ENCODE measurements around the gene ZNF407.

ZNF407 gene

DNA sequence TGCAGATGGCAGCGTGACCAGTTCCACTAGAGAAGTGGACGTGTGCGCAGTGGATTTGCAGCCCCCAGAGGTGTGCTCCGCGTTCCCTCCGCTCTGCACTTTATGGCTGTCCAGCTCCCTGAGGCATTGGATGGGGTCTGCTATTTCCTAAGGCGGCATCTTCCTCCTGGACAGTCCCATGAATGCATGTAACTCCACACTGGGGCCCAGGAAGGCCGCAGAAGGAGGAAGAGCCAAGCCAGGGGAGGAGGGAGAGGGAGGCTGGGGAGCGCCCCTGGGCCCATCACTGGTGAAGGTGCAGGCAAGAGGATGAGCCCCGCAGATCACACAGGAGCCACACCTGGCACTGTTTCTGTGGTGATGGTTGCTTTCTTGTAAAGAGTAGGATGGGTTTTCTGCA lies 512.1 kb downstream of the ZNF407 start:
- no peak for FAIRE-seq

DNA sequence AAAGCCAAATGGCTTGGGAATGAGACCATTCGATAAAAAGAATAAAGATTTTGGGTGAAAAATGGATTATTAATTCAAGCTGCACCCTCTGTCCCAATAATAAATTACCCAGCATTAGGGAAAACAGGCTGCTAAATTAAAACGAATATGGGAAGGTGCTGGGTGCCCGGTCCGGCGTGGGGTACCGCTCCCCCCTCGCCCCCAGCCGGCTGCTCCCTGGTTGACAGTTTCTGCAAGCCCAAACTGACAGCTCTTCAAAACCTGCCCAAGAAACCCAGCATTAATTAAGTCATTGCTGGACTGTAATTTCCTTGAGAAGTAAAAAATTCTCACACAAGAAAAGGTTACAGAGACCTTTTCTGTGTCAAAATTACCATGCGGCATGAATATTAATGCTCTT lies 512.6 kb downstream of the ZNF407 start:
- no peak for FAIRE-seq

DNA sequence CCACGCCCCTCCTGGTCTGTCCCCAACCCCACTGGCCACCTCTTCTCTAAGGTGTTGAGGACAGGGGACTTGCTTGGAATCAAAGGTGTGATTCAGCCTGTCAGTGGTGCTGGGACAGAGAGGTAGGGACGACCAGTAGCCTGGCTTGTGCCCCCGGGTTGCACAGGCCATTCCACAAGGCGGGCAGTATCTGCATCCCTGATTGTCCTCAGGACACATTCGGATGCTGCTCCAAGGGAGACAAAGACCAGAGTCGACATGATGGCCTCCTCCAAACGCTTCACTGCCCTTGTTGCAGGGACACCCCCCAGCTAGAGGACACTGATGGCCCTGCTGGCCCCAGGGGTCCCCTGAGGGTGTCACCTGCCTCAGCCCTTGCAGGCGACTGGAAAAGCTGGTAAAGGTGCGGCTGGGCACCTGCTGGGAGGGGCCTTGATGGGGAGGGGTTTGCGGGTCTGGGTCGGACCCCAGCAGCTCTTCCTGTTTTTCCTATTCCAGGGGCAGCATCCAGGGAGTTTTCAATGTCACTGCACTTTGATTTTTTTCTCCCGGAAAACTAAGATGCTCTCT lies 513.3 kb downstream of the ZNF407 start:
- FAIRE-seq = no peak

DNA sequence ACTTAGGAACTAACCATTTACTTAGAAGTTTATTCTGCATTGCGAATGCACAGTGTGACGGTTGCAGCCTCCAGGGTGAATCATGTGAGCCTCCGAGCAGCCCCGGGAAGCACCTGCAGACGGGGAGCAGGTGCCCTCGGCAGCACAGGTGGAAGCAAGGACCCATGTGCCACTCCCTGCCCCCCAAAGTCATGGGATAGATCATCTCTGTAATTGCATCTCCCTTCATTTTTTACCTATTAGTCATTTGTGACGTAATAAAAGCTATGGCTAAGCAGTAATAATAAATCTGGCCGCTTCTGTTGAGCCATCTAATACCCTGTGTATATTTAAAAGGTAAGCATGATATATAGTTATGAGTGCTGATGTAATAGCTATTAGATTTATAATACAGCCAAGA lies 514.1 kb downstream of the ZNF407 start:
- FAIRE-seq = no peak

DNA sequence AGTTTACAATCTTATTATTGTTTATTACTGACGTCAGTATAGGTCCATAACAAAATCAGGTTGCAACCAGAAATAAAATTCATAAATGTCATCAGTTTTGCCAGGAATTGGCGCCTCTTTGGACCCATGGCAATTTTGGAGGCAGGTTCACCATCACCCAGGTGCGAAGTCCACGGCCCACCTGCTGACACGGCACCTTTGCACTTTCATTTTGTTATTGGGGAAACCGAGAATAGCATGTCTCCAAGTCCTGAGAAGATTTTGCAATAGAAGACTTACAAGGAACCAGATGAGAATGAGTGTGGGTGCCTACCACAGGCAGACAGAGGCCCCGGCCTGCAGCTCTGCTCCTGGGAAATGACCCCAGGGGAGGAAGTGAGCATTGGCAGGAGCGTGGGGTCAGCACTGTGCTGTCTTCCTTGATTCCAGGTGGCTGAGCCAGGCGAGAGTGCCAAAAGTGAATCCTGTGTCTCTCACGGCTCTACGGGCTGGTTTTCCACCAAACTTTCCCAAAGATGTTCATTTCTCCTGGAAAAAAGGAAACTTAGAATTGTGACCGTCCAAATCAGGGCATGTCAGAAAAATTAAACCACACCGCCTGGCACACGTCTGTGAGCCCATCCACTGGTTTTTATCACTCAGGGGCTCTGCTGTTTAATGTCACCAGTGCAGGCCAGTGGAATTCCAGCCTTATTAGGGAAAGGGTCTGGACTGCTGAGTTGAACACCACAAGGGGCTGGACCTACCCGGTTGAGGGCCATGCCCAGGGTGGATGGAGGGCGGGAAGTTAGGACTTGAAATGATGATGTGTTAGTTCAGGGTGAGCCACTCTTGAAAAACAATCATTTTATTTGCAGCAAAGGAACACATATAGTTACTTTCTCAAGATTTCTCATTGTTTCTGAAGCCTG lies 514.8 kb downstream of the ZNF407 start:
- no peak for FAIRE-seq

DNA sequence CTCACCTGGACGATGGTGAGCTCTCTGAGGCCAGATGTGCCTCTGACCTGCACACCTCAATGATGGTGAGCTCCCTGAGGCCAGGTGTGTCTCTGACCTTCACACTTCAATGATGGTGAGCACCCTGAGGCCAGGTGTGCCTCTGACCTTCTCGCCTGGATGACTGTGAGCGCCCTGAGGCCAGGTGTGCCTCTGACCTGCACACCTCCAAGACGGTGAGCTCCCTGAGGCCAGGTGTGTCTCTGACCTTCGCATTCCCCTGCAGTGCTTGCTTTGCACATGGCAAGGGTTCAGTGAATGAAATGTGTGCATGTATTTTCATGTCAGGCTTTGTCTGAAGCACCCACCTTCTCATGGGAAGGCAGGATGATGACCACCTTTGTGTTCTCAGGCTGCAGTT lies 515.8 kb downstream of the ZNF407 start:
- no peak for FAIRE-seq

DNA sequence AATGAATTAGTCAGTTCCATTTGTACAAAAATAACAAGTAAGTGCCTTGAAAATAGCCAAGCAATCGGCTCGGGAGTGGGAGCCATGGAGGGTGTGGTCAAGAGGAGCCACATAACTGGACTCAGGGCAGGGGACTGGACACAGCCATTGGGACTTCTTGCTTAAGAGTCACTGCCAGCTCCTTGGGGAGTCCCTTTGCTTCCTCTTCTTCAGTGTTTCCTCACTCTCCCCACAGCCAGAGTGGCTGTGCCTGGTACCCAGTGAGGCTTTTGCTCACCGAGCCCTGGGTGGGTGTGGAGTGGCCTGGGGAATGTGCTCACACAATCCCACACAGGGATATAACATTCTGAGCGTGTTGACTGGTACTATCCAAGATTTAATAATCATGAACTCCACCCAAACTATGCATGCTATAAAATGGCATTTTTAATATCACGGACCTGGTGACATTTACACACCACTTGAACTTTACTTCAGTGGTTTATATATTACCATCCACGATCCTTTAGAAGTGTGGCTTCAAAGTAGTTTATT lies 516.6 kb downstream of the ZNF407 start:
- no peak for FAIRE-seq

Measured in TTC549 (cell line).